Right hindlimb (tissue), 1 donor: Measurements from ENCODE around the gene NEAT1.
A peak's percentile ranks its signal among the peaks of the same experiment; 100 is the strongest.

Experiments used
- DNase-seq: peaks from one replicate; pipeline ENCODE4 v3.0.0-alpha.2; 2018

The NEAT1 gene

GRCh38 chr11:65390099-65390941 lies 32.3 kb upstream of the NEAT1 start:
- DNase-seq = no peak

GRCh38 chr11:65390996-65391395 lies 31.6 kb upstream of the NEAT1 start:
- DNase-seq = no peak

GRCh38 chr11:65392186-65392829 lies 30.3 kb upstream of the NEAT1 start:
- DNase-seq = no peak

GRCh38 chr11:65392899-65393298 lies 29.7 kb upstream of the NEAT1 start:
- no peak for DNase-seq

- DNase-seq = no peak
Measured at GRCh38 chr11:65393513-65394079, 29.0 kb upstream of the NEAT1 start.

GRCh38 chr11:65394125-65394536 lies 28.5 kb upstream of the NEAT1 start:
- no peak for DNase-seq

GRCh38 chr11:65395961-65396530 lies 26.6 kb upstream of the NEAT1 start:
- DNase-seq = no peak

GRCh38 chr11:65396769-65397745 lies 25.5 kb upstream of the NEAT1 start:
- no peak for DNase-seq

GRCh38 chr11:65398362-65398910 lies 24.2 kb upstream of the NEAT1 start:
- DNase-seq = no peak

GRCh38 chr11:65399249-65399648 lies 23.3 kb upstream of the NEAT1 start:
- DNase-seq = no peak

- no peak for DNase-seq
Measured at GRCh38 chr11:65399845-65400244, 22.8 kb upstream of the NEAT1 start.

- no peak for DNase-seq
Measured at GRCh38 chr11:65400307-65401072, 22.1 kb upstream of the NEAT1 start.

- DNase-seq = no peak
Measured at GRCh38 chr11:65401073-65401802, 21.4 kb upstream of the NEAT1 start.

- DNase-seq = no peak
Measured at GRCh38 chr11:65401803-65402248, 20.8 kb upstream of the NEAT1 start.

- DNase-seq = no peak
Measured at GRCh38 chr11:65402790-65403189, 19.8 kb upstream of the NEAT1 start.

GRCh38 chr11:65403607-65404121 lies 18.9 kb upstream of the NEAT1 start:
- no peak for DNase-seq

- no peak for DNase-seq
Measured at GRCh38 chr11:65404210-65404609, 18.4 kb upstream of the NEAT1 start.

GRCh38 chr11:65404638-65405339 lies 17.8 kb upstream of the NEAT1 start:
- no peak for DNase-seq

- peak; percentile 16 for DNase-seq
Measured at GRCh38 chr11:65410936-65411680, 11.5 kb upstream of the NEAT1 start.
